ENCODE results near the gene GCFC2.
"Not testable (repeated sequence)": the region's sequence is repeated elsewhere in the genome, so short reads cannot be mapped to it uniquely, and the experiment has no call there.

Gene GCFC2

DNA sequence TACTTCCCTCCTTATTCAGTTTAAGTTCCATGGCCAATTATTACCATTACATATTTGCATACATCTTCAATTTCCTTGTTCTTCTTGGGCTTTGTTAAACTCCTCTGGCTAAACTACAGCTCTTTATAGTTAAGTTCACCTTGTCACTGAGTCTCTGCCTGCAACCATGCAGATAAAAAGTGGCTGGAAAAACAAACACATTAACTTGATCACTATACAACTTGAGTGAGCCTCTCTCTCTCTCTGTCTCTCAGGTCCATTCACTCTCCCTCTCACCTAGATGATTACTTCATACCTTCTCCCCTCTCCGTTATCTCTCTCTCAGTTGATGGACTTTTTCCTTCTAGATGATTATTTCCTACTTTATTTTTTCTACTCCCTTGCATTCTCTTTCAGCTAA lies 30.3 kb downstream of the GCFC2 start:
- Histone ChIP-seq H3K27ac (no peak overlapping the region), H3K4me1 (ENCODE audit: control insufficient read depth in 1 of 2, insufficient read depth in 1 of 2, low read depth in 1 of 2, low read length in 1 of 2) (no peaks in the 10 kb centered on the region), H3K36me3 (no peaks in the 10 kb centered on the region), H3K9me3 (no peaks in the 10 kb centered on the region), H3K27me3 (no peaks in the 10 kb centered on the region), H3K4me3 (ENCODE audit: low read depth in 1 of 2, low read length in 1 of 2) (no peak overlapping the region)
- TF ChIP-seq, protein P1, sequence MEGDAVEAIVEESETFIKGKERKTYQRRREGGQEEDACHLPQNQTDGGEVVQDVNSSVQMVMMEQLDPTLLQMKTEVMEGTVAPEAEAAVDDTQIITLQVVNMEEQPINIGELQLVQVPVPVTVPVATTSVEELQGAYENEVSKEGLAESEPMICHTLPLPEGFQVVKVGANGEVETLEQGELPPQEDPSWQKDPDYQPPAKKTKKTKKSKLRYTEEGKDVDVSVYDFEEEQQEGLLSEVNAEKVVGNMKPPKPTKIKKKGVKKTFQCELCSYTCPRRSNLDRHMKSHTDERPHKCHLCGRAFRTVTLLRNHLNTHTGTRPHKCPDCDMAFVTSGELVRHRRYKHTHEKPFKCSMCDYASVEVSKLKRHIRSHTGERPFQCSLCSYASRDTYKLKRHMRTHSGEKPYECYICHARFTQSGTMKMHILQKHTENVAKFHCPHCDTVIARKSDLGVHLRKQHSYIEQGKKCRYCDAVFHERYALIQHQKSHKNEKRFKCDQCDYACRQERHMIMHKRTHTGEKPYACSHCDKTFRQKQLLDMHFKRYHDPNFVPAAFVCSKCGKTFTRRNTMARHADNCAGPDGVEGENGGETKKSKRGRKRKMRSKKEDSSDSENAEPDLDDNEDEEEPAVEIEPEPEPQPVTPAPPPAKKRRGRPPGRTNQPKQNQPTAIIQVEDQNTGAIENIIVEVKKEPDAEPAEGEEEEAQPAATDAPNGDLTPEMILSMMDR (IDR thresholded peaks at IDR 0.05): no peak

DNA sequence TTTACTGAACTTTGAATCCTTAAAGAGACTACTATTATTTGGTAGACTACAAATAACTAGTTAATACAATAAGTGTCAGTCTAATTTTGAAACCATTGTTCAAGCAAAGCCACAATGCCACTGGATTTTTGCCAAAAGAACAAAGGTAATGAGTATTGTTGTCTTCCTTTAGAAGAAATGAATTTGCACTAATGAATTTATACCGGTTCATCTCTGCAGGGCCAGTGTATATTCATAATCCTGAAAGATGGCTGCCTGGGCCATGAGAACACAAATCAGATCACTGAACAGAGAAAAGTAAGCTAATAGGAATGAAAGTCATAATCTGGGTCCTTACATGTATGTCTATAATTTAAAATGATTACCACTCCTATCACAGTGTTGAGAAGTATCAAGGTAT lies 31.2 kb downstream of the GCFC2 start:
- no peaks in the 10 kb centered on the region for H3K27me3 ChIP-seq
- H3K9me3 ChIP-seq: no peaks in the 10 kb centered on the region
- H3K4me3 ChIP-seq (ENCODE audit: low read depth in 1 of 2, low read length in 1 of 2): no peak overlapping the region
- no peaks in the 10 kb centered on the region for H3K4me1 ChIP-seq (ENCODE audit: control insufficient read depth in 1 of 2, insufficient read depth in 1 of 2, low read depth in 1 of 2, low read length in 1 of 2)
- H3K27ac ChIP-seq: no peak overlapping the region
- TF ChIP-seq, protein P1 (IDR thresholded peaks at IDR 0.05): no peak
- H3K36me3 ChIP-seq: no peaks in the 10 kb centered on the region

DNA sequence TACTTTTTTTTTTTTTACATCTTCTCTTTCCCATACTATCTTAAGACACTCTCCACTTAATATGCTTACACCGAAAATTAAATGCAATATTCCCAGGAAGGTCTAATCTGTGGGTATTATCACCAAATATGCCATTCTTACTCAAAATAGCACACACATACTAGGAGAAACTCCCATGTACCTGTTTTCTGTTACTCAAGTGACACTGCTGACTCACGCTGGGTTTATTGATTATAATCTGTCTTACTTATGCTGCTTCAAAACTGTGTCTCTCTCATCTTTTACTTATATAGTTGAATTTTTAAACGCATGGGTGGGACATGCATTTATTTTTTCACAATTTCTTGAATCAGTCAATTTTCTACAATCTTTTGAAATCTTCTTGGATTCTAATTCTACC lies 34.3 kb downstream of the GCFC2 start:
- no peak overlapping the region for H3K27ac ChIP-seq
- no peak overlapping the region for H3K4me3 ChIP-seq (ENCODE audit: low read depth in 1 of 2, low read length in 1 of 2)
- no peaks in the 10 kb centered on the region for H3K9me3 ChIP-seq
- H3K4me1 ChIP-seq (ENCODE audit: control insufficient read depth in 1 of 2, insufficient read depth in 1 of 2, low read depth in 1 of 2, low read length in 1 of 2): no peaks in the 10 kb centered on the region
- H3K27me3 ChIP-seq: no peaks in the 10 kb centered on the region
- TF ChIP-seq, protein P1 (IDR thresholded peaks at IDR 0.05): no peak
- no peaks in the 10 kb centered on the region for H3K36me3 ChIP-seq

DNA sequence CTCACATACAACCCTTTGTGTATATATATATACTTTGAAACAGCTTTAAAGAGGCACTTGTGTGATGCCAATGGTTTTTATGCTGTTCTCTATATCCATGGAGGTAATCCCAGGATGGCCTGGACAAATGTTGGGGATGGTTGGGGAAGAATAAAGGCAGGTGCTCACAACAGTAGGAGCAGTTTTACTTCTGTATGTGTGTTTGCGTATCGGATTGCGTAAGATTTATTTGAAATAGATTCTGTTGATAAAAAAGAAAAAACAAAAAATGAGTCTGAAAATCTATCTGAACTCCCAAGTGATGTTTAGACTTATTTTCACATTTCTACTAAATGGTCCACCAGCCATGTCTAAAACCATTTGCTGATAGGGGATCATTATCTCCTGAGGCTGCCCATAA lies 34.8 kb downstream of the GCFC2 start:
- no peaks in the 10 kb centered on the region for H3K4me1 ChIP-seq (ENCODE audit: control insufficient read depth in 1 of 2, insufficient read depth in 1 of 2, low read depth in 1 of 2, low read length in 1 of 2)
- H3K9me3 ChIP-seq: no peaks in the 10 kb centered on the region
- H3K27ac ChIP-seq: no peak overlapping the region
- H3K36me3 ChIP-seq: no peaks in the 10 kb centered on the region
- H3K27me3 ChIP-seq: no peaks in the 10 kb centered on the region
- no peak overlapping the region for H3K4me3 ChIP-seq (ENCODE audit: low read depth in 1 of 2, low read length in 1 of 2)
- TF ChIP-seq, protein P1 (IDR thresholded peaks at IDR 0.05): no peak

DNA sequence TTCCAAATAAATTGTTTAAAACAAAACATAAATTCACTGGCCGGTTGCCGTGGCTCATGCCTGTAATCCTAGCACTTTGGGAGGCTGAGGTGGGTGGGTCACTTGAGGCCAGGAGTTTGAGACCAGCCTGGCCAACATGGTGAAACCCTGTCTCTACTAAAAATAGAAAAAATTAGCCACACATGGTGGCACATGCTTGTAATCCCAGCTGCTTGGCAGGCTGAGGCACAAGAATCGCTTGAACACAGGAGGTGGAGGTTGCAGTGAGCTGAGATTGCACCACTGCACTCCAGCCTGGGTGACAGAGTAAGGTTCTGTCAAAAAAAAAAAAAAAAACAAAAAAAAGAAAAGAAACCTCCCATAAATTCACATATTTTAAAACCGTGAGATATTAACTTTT lies 35.3 kb downstream of the GCFC2 start:
- not testable (repeated sequence) for H3K36me3 ChIP-seq; H3K4me1 ChIP-seq (ENCODE audit: control insufficient read depth in 1 of 2, insufficient read depth in 1 of 2, low read depth in 1 of 2, low read length in 1 of 2); H3K9me3 ChIP-seq; H3K27me3 ChIP-seq; H3K27ac ChIP-seq; H3K4me3 ChIP-seq (ENCODE audit: low read depth in 1 of 2, low read length in 1 of 2)

DNA sequence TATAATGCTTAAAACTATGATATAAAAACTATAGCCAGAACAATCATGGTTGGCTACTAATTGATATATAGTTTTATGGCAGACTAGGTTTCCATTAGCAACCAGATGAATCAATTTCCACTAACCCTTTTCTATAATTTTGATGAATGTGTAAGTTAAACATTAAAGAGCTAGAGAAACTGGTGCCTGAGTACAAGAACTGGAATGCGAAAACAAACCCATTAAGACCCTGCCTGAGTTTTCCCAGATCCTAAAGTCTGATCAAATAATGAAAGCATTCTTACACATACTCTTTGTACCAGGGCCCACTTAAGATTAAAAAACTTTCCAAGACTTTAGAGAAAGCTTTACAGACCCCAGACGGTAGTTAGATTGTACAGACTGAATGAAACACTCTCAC lies 42.8 kb downstream of the GCFC2 start:
- H3K27ac ChIP-seq: no peak overlapping the region
- TF ChIP-seq, protein P1 (IDR thresholded peaks at IDR 0.05): no peak

More for the DNA sequence above, 42.8 kb downstream of the GCFC2 start:
- Histone ChIP-seq H3K4me1 (ENCODE audit: control insufficient read depth in 1 of 2, insufficient read depth in 1 of 2, low read depth in 1 of 2, low read length in 1 of 2) (no peaks in the 10 kb centered on the region), H3K9me3 (no peaks in the 10 kb centered on the region), H3K4me3 (ENCODE audit: low read depth in 1 of 2, low read length in 1 of 2) (no peak overlapping the region), H3K36me3 (peaks cover 4% of the 10 kb centered on the region), H3K27me3 (no peaks in the 10 kb centered on the region)
